Stimulated activated CD4-positive, alpha-beta T cell treated with anti-CD3 and anti-CD28 coated beads, TNF-alpha, amount 100 ng/mL, for 1 hour (primary cell): ENCODE data around the gene NLGN1.
"Not testable (repeated sequence)": the region's sequence is repeated elsewhere in the genome, so short reads cannot be mapped to it uniquely, and the experiment has no call there.

ENCODE experiments used
- DNase-seq, 3 donors: peaks; one replicate each; pipeline ENCODE4 v3.0.0-alpha.2; 2020; ENCODE audit warnings: low read depth in 3 of 3, low spot score in 1 of 3

NLGN1 gene

DNA sequence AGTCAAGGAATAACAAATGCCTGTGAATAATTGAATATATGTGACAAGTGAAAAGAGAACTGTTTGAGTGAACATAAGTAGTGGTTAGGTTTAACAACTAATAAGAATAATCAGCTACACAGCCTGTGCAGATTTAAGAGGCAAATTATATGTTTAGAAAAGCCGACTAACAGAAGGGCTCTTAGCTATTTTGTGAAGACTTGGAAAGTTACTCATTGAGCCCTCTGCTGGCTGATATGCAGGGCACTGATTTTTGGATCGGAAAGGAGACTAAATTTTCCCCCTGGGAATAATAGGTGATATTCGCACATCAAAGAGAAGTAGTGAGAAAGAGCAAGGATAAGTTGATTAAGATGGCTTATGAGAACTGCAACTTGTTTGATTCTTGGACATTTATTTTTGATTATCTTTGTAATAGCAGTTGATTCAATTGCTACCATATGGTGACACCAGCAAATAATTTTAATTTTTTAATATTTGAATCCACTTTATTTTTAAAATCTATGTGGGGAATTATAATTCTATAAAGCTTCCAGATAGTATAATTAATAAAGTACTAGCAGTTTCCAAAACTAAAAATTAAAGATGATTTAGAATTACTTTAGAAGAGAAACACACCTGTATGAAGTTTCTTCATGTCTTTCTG, 156.2 kb downstream of the NLGN1 start:
- no peak for DNase-seq

GRCh38 chr3:173556546-173556945, 159.0 kb downstream of the NLGN1 start:
- DNase-seq, result no peak

DNA sequence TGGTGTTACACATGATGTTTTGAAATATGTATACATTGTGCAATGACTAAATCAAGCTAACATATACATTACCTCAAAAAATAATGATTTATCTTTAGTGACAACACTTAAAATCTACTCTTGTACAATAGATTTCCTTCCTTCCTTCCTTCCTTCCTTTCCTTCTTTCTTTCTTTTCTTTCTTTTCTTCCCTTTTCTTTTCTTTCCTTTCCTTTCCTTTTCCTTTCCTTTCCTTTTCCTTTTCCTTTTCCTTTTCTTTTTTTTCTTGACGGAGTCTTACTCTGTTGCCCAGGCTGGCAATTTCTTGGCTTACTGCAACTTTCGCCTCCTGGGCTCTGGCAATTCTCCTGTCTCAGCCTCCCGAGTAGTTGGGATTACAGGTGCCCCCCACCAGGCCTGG, 170.5 kb downstream of the NLGN1 start:
- DNase-seq, result no peak

DNA sequence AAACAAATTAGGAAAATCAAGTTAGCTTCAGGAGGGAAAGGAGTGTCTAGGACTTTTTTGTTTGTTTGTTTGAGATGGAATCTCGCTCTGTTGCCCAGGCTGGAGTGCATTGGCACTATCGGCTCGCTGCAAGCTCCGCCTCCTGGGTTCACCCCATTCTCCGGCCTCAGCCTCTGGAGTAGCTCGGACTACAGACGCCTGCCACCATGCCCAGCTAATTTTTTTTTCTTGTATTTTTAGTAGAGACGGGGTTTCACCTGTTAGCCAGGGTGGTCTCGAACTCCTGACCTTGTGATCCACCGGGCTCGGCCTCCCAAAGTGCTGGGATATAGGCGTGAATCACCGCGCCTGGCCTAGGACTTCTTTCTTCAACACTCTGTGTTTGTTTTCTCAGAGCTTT, 171.1 kb downstream of the NLGN1 start:
- DNase-seq, result no peak

DNA sequence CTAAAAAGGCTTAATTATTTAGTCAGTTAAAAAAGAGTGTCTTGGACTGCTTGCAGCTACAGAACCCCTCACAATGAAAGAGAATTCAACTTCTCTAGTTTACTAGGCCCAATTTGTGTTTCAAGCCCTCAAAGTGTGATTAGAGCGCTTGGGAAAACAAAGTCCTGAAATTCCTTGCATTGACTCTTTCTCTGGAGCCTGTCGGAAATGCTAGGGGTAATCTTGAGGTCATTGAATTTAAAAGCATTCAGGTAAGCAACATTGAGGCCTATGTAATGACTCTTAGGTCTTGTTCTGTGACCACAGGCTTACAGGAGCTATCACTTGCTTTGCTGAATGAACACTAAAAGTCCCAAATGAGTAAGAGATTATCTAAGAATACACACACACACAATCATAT, 186.0 kb downstream of the NLGN1 start:
- DNase-seq, result no peak

GRCh38 chr3:173584093-173584837, 186.7 kb downstream of the NLGN1 start:
- no peak for DNase-seq

GRCh38 chr3:173584838-173585831, 187.6 kb downstream of the NLGN1 start:
- DNase-seq, result no peak

DNA sequence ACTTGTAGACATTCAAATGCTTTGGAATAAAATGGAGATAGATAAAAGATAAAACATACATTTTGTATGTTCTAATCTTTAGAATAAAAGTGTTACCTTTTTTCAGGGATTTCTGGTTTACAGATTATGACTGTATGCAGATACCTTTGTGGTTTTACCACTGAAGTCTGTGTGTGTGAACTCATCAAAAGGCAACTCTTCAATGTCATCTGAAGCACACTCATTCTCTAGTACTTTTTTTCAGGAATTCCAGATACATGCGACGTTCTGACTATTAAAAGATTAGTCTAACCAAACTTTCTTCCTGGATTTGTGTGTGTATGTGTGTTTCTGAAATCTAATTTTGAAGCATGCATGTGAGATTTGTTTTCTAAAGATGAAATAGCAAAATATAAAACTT, 188.6 kb downstream of the NLGN1 start:
- no peak for DNase-seq

DNA sequence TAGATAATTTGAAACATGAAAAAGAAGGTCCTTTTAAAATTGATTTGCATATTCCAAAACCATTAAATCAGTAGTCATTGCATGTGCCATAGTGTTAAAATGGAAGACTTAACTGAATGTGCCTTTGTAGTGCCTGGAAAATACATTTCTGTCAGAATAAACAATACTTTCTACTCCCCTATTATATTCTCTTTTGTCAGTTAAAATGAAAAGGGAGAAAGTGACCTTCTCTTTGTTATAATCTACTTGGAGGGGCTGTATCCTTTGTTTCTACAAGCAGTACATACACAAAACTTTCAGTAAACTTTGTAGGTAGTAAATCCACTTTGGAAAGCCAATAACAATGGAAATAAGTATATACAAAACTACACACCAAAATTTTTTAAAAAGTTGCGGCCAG, 189.5 kb downstream of the NLGN1 start:
- no peak for DNase-seq

GRCh38 chr3:173588556-173588955, 191.0 kb downstream of the NLGN1 start:
- no peak for DNase-seq

DNA sequence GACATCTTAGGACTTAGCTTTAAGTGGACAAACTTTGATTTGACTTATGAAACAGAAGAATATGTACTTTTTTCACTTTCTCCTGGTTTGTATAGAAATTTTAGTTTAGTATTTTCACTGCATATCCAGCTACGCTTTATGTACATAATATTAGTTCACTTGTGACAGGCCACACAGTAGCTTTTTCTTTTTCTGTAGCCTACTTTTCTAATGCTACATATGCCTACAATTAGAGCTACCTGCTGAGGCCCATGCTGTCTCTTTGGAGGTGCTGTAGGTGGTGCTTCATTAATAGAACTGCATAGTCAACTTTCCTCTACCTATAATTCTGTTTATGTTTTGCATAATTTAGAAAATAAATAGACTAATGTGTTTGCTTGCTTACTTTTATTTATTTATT, 191.6 kb downstream of the NLGN1 start:
- DNase-seq, result no peak

DNA sequence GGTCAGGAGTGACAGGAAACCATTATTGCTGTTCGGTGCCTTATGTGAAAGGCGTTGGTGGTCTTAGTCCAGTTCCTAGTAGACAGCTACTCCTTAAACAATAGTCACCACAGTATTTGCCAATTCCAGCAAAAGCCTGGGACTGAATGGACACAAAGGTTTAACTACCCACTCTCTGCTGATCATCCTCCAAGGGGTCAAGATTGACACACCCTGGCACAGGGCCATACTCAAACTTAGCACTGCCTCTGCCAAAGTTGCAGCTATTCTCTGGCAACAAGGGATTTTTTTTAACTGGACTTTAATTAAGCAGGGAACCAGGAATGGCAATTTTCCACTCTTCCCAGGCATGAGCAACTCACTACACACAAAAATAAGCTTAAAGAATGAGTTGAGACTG, 193.9 kb downstream of the NLGN1 start:
- no peak for DNase-seq

DNA sequence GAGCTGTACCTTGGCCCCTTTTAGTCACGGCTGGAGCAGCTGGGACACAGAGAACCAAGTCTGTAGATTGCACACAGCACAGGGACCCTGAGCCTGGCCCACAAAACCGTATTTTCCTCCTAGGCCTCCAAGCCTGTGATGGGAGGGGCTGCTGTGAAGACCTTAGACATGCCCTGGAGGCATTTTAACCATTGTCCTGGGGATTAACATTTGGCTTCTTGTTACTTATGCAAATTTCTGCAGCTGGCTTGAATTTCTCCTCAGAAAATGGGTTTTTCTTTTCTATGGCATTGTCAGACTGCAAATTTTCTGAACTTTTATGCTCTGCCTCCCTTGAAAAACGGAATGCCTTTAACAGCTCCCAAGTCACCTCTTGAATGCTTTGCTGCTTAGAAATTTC, 197.3 kb downstream of the NLGN1 start:
- not testable (repeated sequence) for DNase-seq

DNA sequence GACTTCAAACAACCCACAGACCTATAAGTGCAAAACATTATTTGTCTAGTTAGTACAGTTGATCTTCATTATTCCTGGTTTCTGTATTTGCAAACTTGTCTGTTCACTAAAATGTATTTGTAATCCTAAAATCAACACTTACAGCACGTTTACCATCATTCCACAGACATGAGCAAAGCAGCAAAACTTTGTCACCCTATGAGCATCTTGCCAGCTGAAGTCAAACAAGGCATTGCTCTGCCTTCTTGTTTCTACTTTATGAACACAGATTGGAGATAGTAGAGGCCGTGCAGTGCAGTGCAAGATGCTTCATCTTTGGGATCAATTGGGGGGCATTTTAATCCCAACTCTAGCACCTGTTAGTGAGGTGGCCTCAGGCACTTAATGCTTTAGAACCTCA, 202.1 kb downstream of the NLGN1 start:
- no peak for DNase-seq

GRCh38 chr3:173614522-173614921, 217.0 kb downstream of the NLGN1 start:
- no peak for DNase-seq

DNA sequence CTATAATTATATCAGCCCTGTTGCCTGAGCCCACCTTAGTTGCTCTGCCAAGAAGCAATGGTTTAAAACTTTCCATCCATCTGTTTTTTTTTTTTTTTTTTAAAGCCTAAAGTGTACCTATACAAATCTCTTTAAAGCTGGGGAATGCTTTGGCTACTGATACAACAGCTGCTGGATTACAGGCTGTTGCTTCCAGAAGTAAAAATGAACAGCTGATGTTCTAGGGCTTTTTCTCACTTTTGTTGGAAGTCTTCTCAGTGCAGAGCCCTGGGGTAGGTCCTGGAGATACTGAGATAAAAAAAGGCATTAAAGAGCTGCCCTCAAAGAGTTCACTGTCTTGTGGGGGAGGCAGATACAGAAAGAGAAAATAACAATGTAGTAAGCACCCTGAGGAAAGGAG, 218.1 kb downstream of the NLGN1 start:
- DNase-seq, result no peak

- DNase-seq, result no peak
Measured at GRCh38 chr3:173617490-173617889, 219.9 kb downstream of the NLGN1 start.

- no peak for DNase-seq
Measured at GRCh38 chr3:173618148-173618547, 220.6 kb downstream of the NLGN1 start.

DNA sequence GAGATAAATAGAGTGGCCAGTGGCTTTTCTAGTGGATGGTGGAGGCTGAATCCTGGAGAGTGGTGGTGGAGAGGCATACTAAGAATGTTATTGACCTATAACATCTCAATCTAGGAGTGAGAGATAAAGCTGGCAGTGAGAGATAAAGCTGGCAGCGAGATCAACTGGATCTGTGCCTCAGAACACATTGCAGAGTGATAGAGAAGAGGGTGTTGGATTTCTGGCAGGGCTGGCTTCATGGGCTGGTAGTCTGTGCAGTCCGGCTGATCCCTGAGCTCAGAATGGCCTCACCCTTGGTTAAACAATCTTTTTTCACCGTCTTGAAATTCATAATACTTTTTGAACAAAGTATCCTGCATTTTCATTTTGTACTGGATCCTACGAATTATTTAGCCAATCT, 221.2 kb downstream of the NLGN1 start:
- no peak for DNase-seq

GRCh38 chr3:173622166-173622565, 224.6 kb downstream of the NLGN1 start:
- no peak for DNase-seq

GRCh38 chr3:173624086-173624485, 226.5 kb downstream of the NLGN1 start:
- DNase-seq, result no peak

DNA sequence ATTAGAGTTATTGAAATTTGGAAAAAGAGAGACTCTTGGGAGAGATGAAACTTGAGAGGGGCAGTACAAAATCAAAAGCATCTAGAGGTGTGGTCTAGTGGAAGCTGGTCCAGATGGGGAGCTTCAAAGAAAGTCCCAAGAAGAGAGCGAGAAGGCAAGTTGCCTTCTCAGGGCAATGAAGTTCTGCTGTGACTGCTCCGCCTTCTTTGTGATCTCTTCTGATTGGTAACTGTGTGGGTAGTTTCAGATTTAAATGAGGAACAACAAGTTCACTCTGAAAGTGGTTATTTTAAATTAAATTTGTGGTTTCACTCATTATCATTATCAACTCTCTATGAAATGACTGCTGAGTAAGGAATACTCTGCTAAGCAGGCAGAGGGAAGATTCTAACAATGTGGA, 233.3 kb downstream of the NLGN1 start:
- no peak for DNase-seq
